Neural crest cell (in vitro differentiated cells): ENCODE measurements around the gene GLI2. TPM values are rescaled to one million over a fixed set of nuclear protein-coding genes. Genes with fewer than 3 reads are reported as not detected.

Source experiments
- DNase-seq: peaks from one replicate; pipeline ENCODE4 v3.0.0; 2021; ENCODE audit warnings: low read depth, mixed read lengths, low spot score
- H3K27ac Mint-ChIP-seq: one replicate; pipeline ENCODE4 v1.8.0; 2021; ENCODE audit warnings: mild to moderate bottlenecking, mixed read lengths; ENCODE audit not compliant: unreplicated experiment
- H3K27me3 Mint-ChIP-seq: 2 replicates; pipeline ENCODE4 v1.8.0; 2021; ENCODE audit warnings: low read depth, mild to moderate bottlenecking, mixed read lengths
- H3K36me3 Mint-ChIP-seq: 2 replicates; pipeline ENCODE4 v1.8.0; 2021; ENCODE audit warnings: low read depth, mild to moderate bottlenecking, mixed read lengths
- H3K4me1 Mint-ChIP-seq: 2 replicates; pipeline ENCODE4 v1.8.0; 2021; ENCODE audit warnings: mixed read lengths
- H3K4me3 Mint-ChIP-seq: one replicate; pipeline ENCODE4 v1.8.0; 2021; ENCODE audit warnings: mild to moderate bottlenecking, mixed read lengths
- H3K9me3 Mint-ChIP-seq: 2 replicates; pipeline ENCODE4 v1.8.0; 2021; ENCODE audit warnings: mixed read lengths
- total RNA-seq: library from RNA; stranded (reverse); gene quantifications from 2 replicates; pipeline ENCODE4 v1.2.1, GENCODE V29; 2021
- TF ChIP-seq, protein P1 (sequence below): fragments of 200-600 bp; sonication (generic); conservative IDR thresholded peaks from 2 replicates; pipeline ENCODE4 v1.5.0; 2021; ENCODE audit warnings: antibody characterized with exemption, mild to moderate bottlenecking

GLI2 gene
- total RNA-seq, 1 donor from 2014 or later, result 48.8 TPM

DNA sequence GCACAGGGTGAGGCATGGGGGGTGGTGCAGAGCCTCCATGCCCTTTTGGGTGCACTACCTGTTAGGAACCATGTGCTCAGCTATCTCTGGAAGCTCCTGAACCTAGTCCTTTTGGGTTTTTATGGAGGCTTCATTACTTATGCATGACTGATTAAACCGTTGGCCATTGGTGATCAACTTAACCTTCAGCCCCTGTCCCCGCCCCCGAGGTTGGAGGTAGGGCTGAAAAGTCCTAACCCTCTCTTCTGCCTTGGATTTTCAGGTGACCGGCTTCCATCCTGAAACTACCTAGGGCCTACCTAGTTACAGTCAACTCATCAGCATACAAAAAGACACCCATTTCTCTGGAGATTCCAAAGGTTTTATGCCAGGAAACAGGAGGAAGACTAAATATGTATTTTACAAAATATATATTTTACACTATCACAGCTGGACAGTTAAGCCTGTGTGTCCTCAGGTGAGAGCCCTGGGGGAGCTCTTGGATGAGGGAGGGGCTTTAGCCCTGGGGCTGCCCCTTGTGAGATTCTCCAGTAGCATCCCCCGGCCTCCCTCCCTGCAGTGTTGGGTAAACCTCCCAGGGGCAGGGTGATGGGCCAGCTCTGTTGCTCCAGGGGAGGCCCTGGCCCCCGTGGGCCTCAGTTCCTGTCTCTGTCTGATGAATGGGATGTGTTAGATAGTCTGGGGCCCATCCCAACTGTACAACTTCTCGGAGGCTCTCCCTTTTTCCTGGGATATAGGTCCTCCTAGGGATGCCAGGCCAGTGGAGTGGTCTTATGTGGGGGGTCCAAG is 24.1 kb downstream of the GLI2 start:
- H3K27me3 Mint-ChIP-seq, result no peaks in the 10 kb centered on the region
- no peak overlapping the region for H3K27ac Mint-ChIP-seq
- no peak overlapping the region for H3K4me3 Mint-ChIP-seq
- no peaks in the 10 kb centered on the region for H3K9me3 Mint-ChIP-seq
- DNase-seq, result no peak
- peaks cover 70% of the 10 kb centered on the region for H3K4me1 Mint-ChIP-seq
- H3K36me3 Mint-ChIP-seq, result no peaks in the 10 kb centered on the region
- TF ChIP-seq, protein P1, sequence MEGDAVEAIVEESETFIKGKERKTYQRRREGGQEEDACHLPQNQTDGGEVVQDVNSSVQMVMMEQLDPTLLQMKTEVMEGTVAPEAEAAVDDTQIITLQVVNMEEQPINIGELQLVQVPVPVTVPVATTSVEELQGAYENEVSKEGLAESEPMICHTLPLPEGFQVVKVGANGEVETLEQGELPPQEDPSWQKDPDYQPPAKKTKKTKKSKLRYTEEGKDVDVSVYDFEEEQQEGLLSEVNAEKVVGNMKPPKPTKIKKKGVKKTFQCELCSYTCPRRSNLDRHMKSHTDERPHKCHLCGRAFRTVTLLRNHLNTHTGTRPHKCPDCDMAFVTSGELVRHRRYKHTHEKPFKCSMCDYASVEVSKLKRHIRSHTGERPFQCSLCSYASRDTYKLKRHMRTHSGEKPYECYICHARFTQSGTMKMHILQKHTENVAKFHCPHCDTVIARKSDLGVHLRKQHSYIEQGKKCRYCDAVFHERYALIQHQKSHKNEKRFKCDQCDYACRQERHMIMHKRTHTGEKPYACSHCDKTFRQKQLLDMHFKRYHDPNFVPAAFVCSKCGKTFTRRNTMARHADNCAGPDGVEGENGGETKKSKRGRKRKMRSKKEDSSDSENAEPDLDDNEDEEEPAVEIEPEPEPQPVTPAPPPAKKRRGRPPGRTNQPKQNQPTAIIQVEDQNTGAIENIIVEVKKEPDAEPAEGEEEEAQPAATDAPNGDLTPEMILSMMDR, result no peak

DNA sequence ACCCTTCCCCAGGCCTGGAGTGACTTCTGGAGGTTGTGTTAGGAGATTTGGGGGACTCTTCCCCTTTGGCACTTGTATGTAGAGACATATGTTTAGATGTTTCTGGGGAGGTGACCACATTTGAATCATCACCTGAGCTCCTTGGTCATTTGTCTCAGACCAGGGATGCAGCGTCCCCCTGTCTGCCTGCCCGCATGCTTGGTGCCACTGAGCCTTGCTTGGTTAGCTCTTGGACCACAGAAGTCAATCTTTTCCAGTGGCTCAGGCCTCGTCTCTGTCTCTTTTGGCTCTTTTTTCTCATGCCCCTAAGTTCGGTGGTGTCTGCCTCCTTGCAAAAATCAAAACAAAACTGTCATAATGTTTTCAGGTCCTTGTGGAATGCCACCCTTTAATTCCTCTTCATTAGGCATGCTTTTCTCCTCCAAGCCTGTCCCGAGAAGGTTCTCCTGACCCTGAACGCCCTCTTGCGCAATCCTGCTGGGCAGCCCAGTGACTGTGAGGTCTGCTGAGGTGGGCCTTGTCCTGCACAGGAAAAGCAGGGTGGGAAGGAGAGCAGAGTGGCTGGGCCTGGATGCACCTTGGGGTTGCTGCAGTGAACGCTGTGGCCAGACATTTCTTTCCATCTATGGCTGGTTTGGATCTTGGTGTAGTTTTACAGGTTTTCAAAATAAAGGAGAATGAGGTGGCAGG is 24.9 kb downstream of the GLI2 start:
- H3K4me3 Mint-ChIP-seq, result no peak overlapping the region
- TF ChIP-seq, protein P1, result no peak
- H3K9me3 Mint-ChIP-seq, result no peaks in the 10 kb centered on the region
- no peaks in the 10 kb centered on the region for H3K36me3 Mint-ChIP-seq
- peaks cover 78% of the 10 kb centered on the region for H3K4me1 Mint-ChIP-seq
- DNase-seq, result no peak
- H3K27me3 Mint-ChIP-seq, result no peaks in the 10 kb centered on the region
- peak overlapping the region; percentile 57 for H3K27ac Mint-ChIP-seq

DNA sequence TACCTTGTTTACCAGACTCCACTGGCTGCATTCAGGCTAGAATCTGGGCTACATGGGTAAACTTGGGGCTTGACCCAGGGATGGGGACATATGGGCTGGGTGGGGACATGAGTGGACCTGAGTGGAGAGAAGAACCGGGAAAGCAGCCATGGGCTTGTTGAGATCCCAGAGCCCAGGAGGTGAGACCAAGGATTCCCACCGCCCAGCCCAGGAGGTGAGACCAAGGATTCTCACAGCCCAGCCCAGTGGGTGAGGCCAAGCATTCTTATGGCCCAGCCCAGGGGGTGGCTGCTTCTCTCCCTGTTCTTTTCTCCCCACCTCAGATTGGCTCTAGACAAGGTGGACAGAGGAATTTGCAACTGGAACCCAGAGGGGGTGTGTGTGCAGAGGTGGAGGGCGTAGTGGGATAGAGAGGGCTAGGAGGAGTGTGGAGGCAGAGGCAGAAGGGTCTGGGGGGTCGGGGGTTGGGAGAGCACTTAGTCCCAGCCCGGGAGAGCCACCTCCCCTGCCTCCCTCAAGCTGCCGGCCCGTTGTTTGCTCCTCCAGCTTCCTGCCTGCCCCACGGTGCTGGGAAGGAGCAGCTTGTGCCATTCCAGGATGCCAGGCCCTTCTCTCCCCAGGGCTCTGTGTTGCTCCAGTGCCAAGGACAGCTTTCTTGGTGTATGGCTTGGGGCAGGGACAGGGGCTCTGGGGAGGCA is 25.6 kb downstream of the GLI2 start:
- Mint-ChIP-seq H3K27me3 (no peaks in the 10 kb centered on the region), H3K9me3 (no peaks in the 10 kb centered on the region), H3K27ac (no peak overlapping the region), H3K36me3 (no peaks in the 10 kb centered on the region), H3K4me3 (no peak overlapping the region), H3K4me1 (peaks cover 82% of the 10 kb centered on the region)
- DNase-seq, result no peak
- TF ChIP-seq, protein P1, result no peak

DNA sequence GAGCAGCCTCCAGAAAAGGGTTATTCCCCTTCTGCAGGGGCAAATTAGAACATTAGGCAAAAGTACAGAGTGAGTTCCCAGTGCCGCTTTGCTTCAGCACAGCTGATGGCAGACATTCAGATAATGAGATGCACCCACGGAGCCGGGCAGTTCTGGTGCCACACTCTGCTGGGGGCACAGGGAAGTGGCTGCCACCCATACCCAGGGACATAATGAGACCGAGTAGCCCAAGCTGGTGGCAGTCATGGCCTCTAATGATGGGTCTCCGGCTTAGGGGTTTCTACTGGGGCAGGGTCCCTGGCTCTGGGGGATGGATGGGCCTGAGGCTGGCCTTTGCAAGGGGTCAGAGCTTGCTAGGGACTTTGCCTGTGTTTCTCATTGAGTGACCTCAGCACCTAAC is 26.2 kb downstream of the GLI2 start:
- DNase-seq, result no peak
- H3K36me3 Mint-ChIP-seq, result no peaks in the 10 kb centered on the region
- no peak overlapping the region for H3K4me3 Mint-ChIP-seq
- no peak overlapping the region for H3K27ac Mint-ChIP-seq
- H3K4me1 Mint-ChIP-seq, result peaks cover 84% of the 10 kb centered on the region
- H3K9me3 Mint-ChIP-seq, result no peaks in the 10 kb centered on the region
- no peaks in the 10 kb centered on the region for H3K27me3 Mint-ChIP-seq
- TF ChIP-seq, protein P1, result no peak

DNA sequence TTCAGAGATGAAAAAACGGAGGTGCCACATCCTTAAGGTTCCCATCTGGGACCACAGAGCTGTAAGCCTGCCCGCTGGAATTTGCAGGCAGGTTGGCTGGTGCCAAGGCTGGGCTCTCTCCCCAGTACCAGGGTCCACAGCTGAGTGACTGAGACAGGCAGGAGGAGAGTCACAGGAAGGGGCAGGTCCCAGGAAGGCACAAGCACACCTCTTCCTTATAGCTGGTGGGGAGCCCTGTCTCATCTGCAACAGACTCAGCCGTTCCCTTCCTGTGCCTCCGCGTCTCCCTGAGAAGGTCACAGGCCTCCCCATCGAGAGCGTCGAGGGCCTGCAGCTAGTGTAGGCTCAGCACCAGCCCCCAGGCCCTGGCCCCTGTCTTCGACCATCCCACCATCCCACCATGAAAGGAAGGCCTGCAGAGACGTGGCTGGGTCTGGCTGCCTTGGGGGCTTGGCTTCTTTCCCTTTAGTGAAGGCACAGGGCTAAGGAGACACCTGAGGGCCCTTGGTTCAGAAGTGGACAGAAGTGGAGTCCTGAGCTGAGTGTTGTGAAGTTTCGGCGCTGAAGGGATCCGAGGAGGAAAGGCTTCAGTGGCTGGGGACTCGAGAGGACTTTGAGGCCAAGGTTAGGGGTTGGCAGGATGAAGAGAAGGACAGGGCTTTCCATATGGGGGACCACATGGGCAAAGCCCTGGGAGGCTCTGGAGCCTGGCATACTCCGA is 26.8 kb downstream of the GLI2 start:
- Mint-ChIP-seq H3K4me3 (no peak overlapping the region), H3K27me3 (no peaks in the 10 kb centered on the region), H3K27ac (no peak overlapping the region), H3K4me1 (peaks cover 80% of the 10 kb centered on the region), H3K9me3 (no peaks in the 10 kb centered on the region), H3K36me3 (no peaks in the 10 kb centered on the region)
- TF ChIP-seq, protein P1, result no peak
- no peak for DNase-seq
